Neural progenitor cell (in vitro differentiated cells): ENCODE data around the gene CEP350. TPM values are rescaled to one million over a fixed set of nuclear protein-coding genes. Genes with fewer than 3 reads are reported as not detected.

Source experiments
- DNase-seq: peaks from one replicate; pipeline ENCODE4 v3.0.0-alpha.2; 2016; ENCODE audit warnings: low spot score
- H2AFZ ChIP-seq: fragments of 200-600 bp; sonication (generic); replicated peaks from 2 replicates; pipeline ENCODE4 v1.6.1; 2016; ENCODE audit warnings: antibody characterized with exemption
- H3F3A ChIP-seq: fragments of 200-600 bp; sonication (generic); 2 replicates; pipeline ENCODE4 v1.6.1; 2016; ENCODE audit warnings: antibody characterized with exemption, low read depth
- H3K27ac ChIP-seq: fragments of 200-600 bp; sonication (generic); 2 replicates; pipeline ENCODE4 v1.5.1; 2016; ENCODE audit warnings: mild to moderate bottlenecking
- H3K27me3 ChIP-seq: fragments of 200-600 bp; sonication (generic); 2 replicates; pipeline ENCODE4 v1.6.1; 2016; ENCODE audit warnings: mild to moderate bottlenecking, moderate library complexity
- H3K36me3 ChIP-seq: fragments of 200-600 bp; sonication (generic); 2 replicates; pipeline ENCODE4 v1.5.1; 2016
- H3K4me1 ChIP-seq: fragments of 200-600 bp; sonication (generic); 2 replicates; pipeline ENCODE4 v1.6.1; 2016; ENCODE audit warnings: mixed run types
- H3K4me2 ChIP-seq: fragments of 200-600 bp; sonication (generic); 2 replicates; pipeline ENCODE4 v1.6.1; 2016
- H3K4me3 ChIP-seq: fragments of 200-600 bp; sonication (generic); 2 replicates; pipeline ENCODE4 v1.5.1; 2016
- H3K79me2 ChIP-seq: fragments of 200-600 bp; sonication (generic); 2 replicates; pipeline ENCODE4 v1.6.1; 2016; ENCODE audit warnings: low read depth
- H3K9ac ChIP-seq: fragments of 200-600 bp; sonication (generic); 2 replicates; pipeline ENCODE4 v1.6.1; 2016
- H3K9me3 ChIP-seq: fragments of 200-600 bp; sonication (generic); 2 replicates; pipeline ENCODE4 v1.5.1; 2016; ENCODE audit warnings: low read depth
- H4K20me1 ChIP-seq: fragments of 200-600 bp; sonication (generic); 2 replicates; pipeline ENCODE4 v1.6.1; 2016; ENCODE audit warnings: low read depth
- H3K27ac Mint-ChIP-seq: 3 replicates; pipeline ENCODE4 v1.8.0; 2021; ENCODE audit warnings: mixed read lengths
- H3K27me3 Mint-ChIP-seq: 2 replicates; pipeline ENCODE4 v1.8.0; 2022; ENCODE audit warnings: low read depth, mild to moderate bottlenecking, inconsistent platforms, moderate library complexity, mixed read lengths; ENCODE audit not compliant: insufficient read depth
- H3K36me3 Mint-ChIP-seq: 3 replicates; pipeline ENCODE4 v1.8.0; 2021; ENCODE audit warnings: mixed read lengths
- H3K4me1 Mint-ChIP-seq: 3 replicates; pipeline ENCODE4 v1.8.0; 2021; ENCODE audit warnings: mixed read lengths
- H3K4me3 Mint-ChIP-seq: 3 replicates; pipeline ENCODE4 v1.8.0; 2021; ENCODE audit warnings: mild to moderate bottlenecking, moderate library complexity, mixed read lengths
- H3K9me3 Mint-ChIP-seq: 3 replicates; pipeline ENCODE4 v1.8.0; 2020; ENCODE audit warnings: mixed read lengths
- EZH2 ChIP-seq: fragments of 200-600 bp; sonication (generic); IDR thresholded peaks from 2 replicates; pipeline ENCODE4 v1.6.1; 2017; ENCODE audit warnings: antibody characterized with exemption, mild to moderate bottlenecking, moderate library complexity
- EZH2phosphoT487 ChIP-seq: fragments of 200-600 bp; sonication (generic); IDR thresholded peaks from 2 replicates; pipeline ENCODE4 v1.6.1; 2017; ENCODE audit warnings: antibody characterized with exemption
- total RNA-seq: library from RNA; depleted of rRNA; stranded (reverse); fragments of >200 nt; gene quantifications from 2 replicates; pipeline ENCODE4 v1.2.3, GENCODE V29; 2015; ENCODE audit warnings: low replicate concordance
- TF ChIP-seq, protein P1 (sequence below): fragments of 200-600 bp; sonication (generic); IDR thresholded peaks from 2 replicates; pipeline ENCODE4 v1.5.1; 2017; ENCODE audit warnings: antibody characterized with exemption, mild to moderate bottlenecking

CEP350 gene
- total RNA-seq, 1 donor from 2014 or later = 61.2 TPM

DNA sequence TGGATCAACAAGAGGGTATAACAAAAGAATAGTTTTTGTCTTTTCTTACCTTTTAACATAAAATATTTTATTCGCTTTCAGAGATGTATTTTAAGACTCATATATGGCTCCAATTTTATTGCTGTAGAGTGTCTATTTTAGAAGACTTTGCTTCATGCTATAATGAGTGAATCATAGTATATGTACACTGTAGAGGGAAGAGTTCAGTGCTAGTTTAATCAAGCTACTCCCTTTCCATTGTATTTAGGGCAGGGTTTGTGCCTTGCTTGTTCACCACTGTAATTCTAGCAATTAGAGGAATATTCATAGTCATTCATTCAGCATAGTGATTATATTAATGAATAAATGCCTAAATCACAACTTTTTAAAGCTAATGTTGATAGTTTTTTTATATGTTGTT, 78.8 kb downstream of the CEP350 start:
- Histone ChIP-seq H3F3A (no peaks in the 10 kb centered on the region), H4K20me1 (no peaks in the 10 kb centered on the region), H3K27ac (no peak overlapping the region), H3K9ac (no peak overlapping the region), H3K9me3 (no peaks in the 10 kb centered on the region), H2AFZ (no peak overlapping the region), H3K27me3 (no peaks in the 10 kb centered on the region), H3K4me3 (no peak overlapping the region), H3K36me3 (peaks cover 14% of the 10 kb centered on the region), H3K79me2 (no peaks in the 10 kb centered on the region), H3K4me1 (no peaks in the 10 kb centered on the region), H3K4me2 (no peak overlapping the region)
- TF ChIP-seq, protein P1, sequence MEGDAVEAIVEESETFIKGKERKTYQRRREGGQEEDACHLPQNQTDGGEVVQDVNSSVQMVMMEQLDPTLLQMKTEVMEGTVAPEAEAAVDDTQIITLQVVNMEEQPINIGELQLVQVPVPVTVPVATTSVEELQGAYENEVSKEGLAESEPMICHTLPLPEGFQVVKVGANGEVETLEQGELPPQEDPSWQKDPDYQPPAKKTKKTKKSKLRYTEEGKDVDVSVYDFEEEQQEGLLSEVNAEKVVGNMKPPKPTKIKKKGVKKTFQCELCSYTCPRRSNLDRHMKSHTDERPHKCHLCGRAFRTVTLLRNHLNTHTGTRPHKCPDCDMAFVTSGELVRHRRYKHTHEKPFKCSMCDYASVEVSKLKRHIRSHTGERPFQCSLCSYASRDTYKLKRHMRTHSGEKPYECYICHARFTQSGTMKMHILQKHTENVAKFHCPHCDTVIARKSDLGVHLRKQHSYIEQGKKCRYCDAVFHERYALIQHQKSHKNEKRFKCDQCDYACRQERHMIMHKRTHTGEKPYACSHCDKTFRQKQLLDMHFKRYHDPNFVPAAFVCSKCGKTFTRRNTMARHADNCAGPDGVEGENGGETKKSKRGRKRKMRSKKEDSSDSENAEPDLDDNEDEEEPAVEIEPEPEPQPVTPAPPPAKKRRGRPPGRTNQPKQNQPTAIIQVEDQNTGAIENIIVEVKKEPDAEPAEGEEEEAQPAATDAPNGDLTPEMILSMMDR = no peak
- TF ChIP-seq EZH2 (no peak), EZH2phosphoT487 (no peak)
- DNase-seq = no peak
- H3K27ac Mint-ChIP-seq = no peak overlapping the region
- H3K36me3 Mint-ChIP-seq = peaks cover 40% of the 10 kb centered on the region
- H3K4me3 Mint-ChIP-seq = no peak overlapping the region
- H3K4me1 Mint-ChIP-seq = no peaks in the 10 kb centered on the region
- no peaks in the 10 kb centered on the region for H3K9me3 Mint-ChIP-seq
- no peaks in the 10 kb centered on the region for H3K27me3 Mint-ChIP-seq

DNA sequence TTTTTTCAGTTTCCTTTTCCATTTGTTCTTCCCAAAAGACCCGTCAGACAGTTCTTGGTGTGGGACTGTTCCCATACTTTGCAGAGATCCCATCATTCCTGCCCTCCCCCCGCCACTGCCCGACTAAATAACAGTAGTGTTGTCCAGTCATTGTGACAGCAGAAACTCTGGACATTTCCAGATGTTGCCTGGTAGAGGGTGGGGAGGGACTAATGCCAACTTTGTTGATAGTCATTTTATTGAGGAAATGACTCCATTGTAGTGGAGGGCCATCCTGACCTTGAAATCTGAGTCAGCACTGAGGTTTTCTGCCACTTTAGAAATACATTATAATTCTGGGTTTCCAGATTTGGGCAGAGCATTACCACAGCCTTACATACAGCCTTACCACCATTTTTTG, 85.4 kb downstream of the CEP350 start:
- peaks cover 53% of the 10 kb centered on the region for H3K36me3 Mint-ChIP-seq
- Histone ChIP-seq H3K4me2 (no peak overlapping the region), H3K36me3 (peaks cover 32% of the 10 kb centered on the region), H3F3A (no peaks in the 10 kb centered on the region), H3K27ac (no peak overlapping the region), H4K20me1 (no peaks in the 10 kb centered on the region), H2AFZ (no peak overlapping the region), H3K79me2 (no peaks in the 10 kb centered on the region), H3K9ac (no peak overlapping the region), H3K27me3 (no peaks in the 10 kb centered on the region), H3K4me1 (no peaks in the 10 kb centered on the region), H3K9me3 (no peaks in the 10 kb centered on the region), H3K4me3 (no peak overlapping the region)
- TF ChIP-seq EZH2 (no peak), EZH2phosphoT487 (no peak)
- TF ChIP-seq, protein P1 = no peak
- no peak overlapping the region for H3K27ac Mint-ChIP-seq
- H3K27me3 Mint-ChIP-seq = peaks cover 2% of the 10 kb centered on the region
- no peaks in the 10 kb centered on the region for H3K4me1 Mint-ChIP-seq
- DNase-seq = no peak
- H3K4me3 Mint-ChIP-seq = no peak overlapping the region
- no peaks in the 10 kb centered on the region for H3K9me3 Mint-ChIP-seq

GRCh38 chr1:180041582-180041981, 87.0 kb downstream of the CEP350 start:
- H3K4me3 Mint-ChIP-seq = no peak overlapping the region
- H3K36me3 ChIP-seq = peaks cover 27% of the 10 kb centered on the region
- no peaks in the 10 kb centered on the region for H3K4me1 Mint-ChIP-seq

More at GRCh38 chr1:180041582-180041981, 87.0 kb downstream of the CEP350 start:
- H4K20me1 ChIP-seq = no peaks in the 10 kb centered on the region
- no peaks in the 10 kb centered on the region for H3K9me3 ChIP-seq
- H3K4me2 ChIP-seq = no peak overlapping the region
- H3K4me1 ChIP-seq = no peaks in the 10 kb centered on the region
- no peak for DNase-seq
- no peak overlapping the region for H2AFZ ChIP-seq
- H3K79me2 ChIP-seq = no peaks in the 10 kb centered on the region
- H3K4me3 ChIP-seq = no peak overlapping the region
- Mint-ChIP-seq H3K27ac (no peak overlapping the region), H3K36me3 (peaks cover 50% of the 10 kb centered on the region), H3K9me3 (no peaks in the 10 kb centered on the region), H3K27me3 (peaks cover 2% of the 10 kb centered on the region)
- H3K27me3 ChIP-seq = no peaks in the 10 kb centered on the region
- no peak overlapping the region for H3K9ac ChIP-seq
- no peak for TF ChIP-seq EZH2phosphoT487
- no peak for TF ChIP-seq EZH2
- TF ChIP-seq, protein P1 = no peak
- H3F3A ChIP-seq = no peaks in the 10 kb centered on the region
- no peak overlapping the region for H3K27ac ChIP-seq
